Subcutaneous adipose tissue (tissue), 4 donors: Measurements from ENCODE around the gene ARHGEF4. TPM values are rescaled to one million over a fixed set of nuclear protein-coding genes. Genes with fewer than 3 reads are reported as not detected.

Source experiments
- CTCF ChIP-seq: fragments of 450-650 bp; IDR thresholded peaks from one replicate; pipeline ENCODE4 v1.5.1; 2016; ENCODE audit warnings: low read depth, mild to moderate bottlenecking, control low read depth, antibody characterized with exemption, moderate library complexity
- total RNA-seq, 4 donors: library from RNA; depleted of rRNA; stranded (reverse); fragments of >200 nt; gene quantifications; one replicate each; pipeline ENCODE4 v1.1.0, GENCODE V29; 2016

Gene ARHGEF4
- total RNA-seq, 4 donors from 2014 or later = 4.8 to 17.9 (median 9.8) TPM

GRCh38 chr2:130797493-130798435, 39.0 kb upstream of the ARHGEF4 start:
- no peak for TF ChIP-seq CTCF

- no peak for TF ChIP-seq CTCF
Observed at GRCh38 chr2:130798472-130799218, 38.1 kb upstream of the ARHGEF4 start.

- no peak for TF ChIP-seq CTCF
Observed at GRCh38 chr2:130799295-130799694, 37.4 kb upstream of the ARHGEF4 start.

GRCh38 chr2:130805613-130806012, 31.1 kb upstream of the ARHGEF4 start:
- no peak for TF ChIP-seq CTCF

GRCh38 chr2:130806370-130806769, 30.3 kb upstream of the ARHGEF4 start:
- no peak for TF ChIP-seq CTCF

- TF ChIP-seq CTCF = no peak
Observed at GRCh38 chr2:130807659-130808385, 28.9 kb upstream of the ARHGEF4 start.
